Mononuclear cell (primary cell): ENCODE data around the gene THADA. TPM values are rescaled to one million over a fixed set of nuclear protein-coding genes. Genes with fewer than 3 reads are reported as not detected.
"Not testable (repeated sequence)": the region's sequence is repeated elsewhere in the genome, so short reads cannot be mapped to it uniquely, and the experiment has no call there.

Experiments
- H3K27me3 ChIP-seq: 2 replicates; pipeline ENCODE4 v1.6.0; 2011; ENCODE audit warnings: low read length, control low read depth; ENCODE audit not compliant: insufficient read depth
- H3K4me1 ChIP-seq: 2 replicates; pipeline ENCODE4 v1.5.1; 2011; ENCODE audit warnings: mild to moderate bottlenecking, low read length, control low read depth; ENCODE audit not compliant: insufficient read depth
- H3K4me3 ChIP-seq: 2 replicates; pipeline ENCODE4 v1.5.1; 2011; ENCODE audit warnings: mild to moderate bottlenecking, low read length, moderate library complexity
- H3K9me3 ChIP-seq: 2 replicates; pipeline ENCODE4 v1.5.1; 2011; ENCODE audit warnings: low read depth, mild to moderate bottlenecking, control low read depth, low read length
- total RNA-seq: library from RNA; depleted of rRNA; stranded (reverse); fragments of >200 nt; gene quantifications from one replicate; pipeline ENCODE4 v1.2.3, GENCODE V29; 2012

Gene THADA
- total RNA-seq, 1 donor: 25.5 TPM

DNA sequence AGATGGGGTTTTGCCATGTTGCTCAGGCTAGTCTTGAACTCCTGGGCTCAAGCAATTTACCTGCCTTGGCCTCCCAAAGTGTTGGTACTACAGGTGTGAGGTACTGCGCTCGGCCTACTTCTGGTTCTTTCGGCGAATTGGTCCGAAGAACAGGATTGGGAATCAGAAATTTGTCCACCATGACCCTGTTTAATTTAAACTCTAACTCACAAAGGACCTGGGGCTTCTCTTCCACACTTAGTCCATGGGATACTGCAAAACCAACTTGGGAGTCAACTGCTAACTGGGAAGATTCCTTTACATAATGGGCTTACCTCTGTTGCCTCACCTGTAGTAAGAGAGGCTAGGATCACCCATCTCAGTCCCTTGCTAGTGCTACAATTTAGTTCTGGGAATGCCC, 289.6 kb downstream of the THADA start:
- H3K4me1 ChIP-seq: peaks cover 48% of the 10 kb centered on the region
- H3K4me3 ChIP-seq: no peak overlapping the region
- H3K9me3 ChIP-seq: no peaks in the 10 kb centered on the region
- no peaks in the 10 kb centered on the region for H3K27me3 ChIP-seq

DNA sequence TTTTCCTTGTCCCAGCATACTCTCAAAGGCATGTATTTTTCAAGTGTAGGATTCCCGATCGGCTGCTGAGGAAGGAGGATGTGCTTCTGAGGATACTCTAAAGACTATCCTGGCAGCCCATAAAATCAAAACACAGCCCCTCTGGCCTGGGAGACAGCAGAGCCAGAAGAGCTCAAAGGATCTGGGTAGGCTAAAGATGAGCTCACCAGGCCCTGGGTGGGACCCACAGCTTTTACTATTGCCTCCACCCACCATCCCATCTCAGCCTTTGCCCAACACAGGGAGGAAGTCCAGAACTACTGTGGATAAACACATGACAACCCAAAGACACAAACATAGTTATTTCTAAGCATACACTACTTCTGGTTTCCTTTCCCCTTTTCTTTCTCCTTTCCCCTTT, 290.3 kb downstream of the THADA start:
- H3K4me3 ChIP-seq: no peak overlapping the region
- H3K27me3 ChIP-seq: no peaks in the 10 kb centered on the region
- H3K4me1 ChIP-seq: peaks cover 54% of the 10 kb centered on the region
- no peaks in the 10 kb centered on the region for H3K9me3 ChIP-seq

DNA sequence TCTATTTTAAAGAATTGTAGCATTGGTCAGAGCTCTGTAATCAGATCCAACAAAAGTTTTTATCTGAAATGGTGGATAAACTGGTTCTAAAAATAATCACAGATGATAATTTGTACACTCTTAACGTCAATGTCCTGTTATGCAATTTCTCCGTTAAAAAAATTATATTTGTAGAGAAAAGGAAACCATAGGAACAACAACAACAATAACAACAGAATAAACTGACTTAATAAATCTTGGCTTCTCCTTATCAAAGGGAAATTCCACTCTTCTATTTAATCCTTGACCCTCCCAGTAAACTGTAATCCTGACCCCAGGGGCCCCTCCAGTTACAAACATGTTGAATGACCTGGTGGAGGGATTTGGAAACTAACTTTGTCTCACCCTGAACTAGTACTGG, 290.8 kb downstream of the THADA start:
- H3K27me3 ChIP-seq: no peaks in the 10 kb centered on the region
- H3K4me3 ChIP-seq: no peak overlapping the region
- H3K9me3 ChIP-seq: no peaks in the 10 kb centered on the region
- peaks cover 54% of the 10 kb centered on the region for H3K4me1 ChIP-seq

DNA sequence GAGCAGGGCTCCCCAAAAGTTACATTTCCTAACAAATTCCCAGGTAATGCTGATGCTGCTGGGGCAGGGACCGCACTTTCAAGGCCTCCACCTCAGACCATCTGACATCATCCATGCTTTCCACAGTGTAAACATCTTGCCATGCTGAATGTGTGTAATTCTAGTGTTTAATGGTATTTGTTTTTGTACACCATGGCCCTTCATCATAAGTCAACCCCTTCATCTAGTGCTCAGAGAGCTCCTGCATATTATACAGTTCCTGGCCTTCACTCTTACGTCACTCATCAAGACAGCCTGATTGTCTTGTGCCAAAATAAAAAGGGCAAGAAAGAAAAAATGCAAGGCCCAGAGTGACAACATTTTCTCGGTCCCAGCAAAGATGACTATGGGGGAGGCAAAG, 291.9 kb downstream of the THADA start:
- Histone ChIP-seq H3K4me1 (peaks cover 54% of the 10 kb centered on the region), H3K9me3 (no peaks in the 10 kb centered on the region), H3K4me3 (no peak overlapping the region), H3K27me3 (no peaks in the 10 kb centered on the region)

DNA sequence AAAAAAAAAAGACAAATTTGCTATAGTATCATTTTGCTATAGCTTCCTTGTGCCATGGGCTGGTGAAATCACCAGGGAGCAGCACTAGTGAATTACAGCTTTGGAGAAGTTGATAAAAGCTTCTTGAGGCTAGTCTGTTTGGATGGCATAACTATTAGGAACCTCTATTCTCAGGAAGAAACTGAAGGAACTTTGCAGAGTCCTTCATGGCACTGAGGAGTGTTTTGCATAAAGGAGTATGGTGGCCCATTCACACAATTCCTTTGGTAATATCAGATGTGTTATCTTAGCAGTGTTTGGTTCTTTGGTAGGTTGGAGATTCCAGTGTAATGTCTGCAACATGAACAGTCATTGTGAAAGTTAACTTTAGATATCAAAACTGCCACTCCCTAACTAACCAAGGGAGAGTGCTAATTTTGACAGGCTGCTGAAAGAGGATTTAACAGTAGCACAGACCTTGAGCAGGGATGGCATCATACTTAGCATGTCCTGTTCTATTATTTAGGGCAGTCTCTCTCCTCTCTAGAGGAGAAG, 292.8 kb downstream of the THADA start:
- Histone ChIP-seq H3K4me3 (no peak overlapping the region), H3K4me1 (peaks cover 54% of the 10 kb centered on the region), H3K9me3 (no peaks in the 10 kb centered on the region), H3K27me3 (no peaks in the 10 kb centered on the region)

DNA sequence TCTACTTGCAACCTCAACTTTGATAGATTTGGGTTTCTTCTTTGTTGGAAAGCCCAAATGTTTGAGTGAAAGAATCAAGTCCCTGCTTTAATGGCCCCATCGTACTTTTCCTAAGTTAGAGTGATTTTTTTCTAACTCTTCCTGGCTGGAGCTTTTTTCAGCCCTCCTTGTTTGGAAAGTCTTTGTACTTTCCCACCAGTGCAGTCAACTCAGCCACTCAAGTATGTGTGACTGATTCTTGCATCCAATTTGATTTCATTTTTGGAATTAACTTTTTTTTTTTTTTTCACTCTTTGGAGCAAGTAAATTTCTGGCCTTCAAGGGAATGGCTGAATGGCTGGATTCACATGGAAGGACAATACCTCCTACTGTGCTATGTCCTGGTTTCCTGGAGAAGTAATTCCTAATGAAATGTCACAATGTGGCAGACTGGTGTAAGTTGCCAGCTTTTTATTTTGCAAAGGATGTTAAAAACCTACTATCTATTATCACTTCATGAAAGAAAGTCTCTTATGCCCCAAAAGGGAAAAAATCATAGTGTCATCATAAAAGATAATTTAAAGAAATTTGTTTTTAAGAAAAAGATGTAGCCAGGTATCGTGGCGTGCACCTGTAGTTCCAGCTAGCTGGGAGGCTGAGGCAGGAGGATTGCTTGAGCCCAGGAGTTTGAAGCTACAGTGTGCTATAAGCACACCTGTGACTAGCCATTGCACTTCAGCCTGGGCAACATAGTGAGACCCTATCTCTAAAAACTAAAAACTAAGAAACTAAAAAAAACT, 293.5 kb downstream of the THADA start:
- Histone ChIP-seq H3K4me1 (peaks cover 54% of the 10 kb centered on the region), H3K9me3 (no peaks in the 10 kb centered on the region), H3K27me3 (no peaks in the 10 kb centered on the region), H3K4me3 (no peak overlapping the region)

DNA sequence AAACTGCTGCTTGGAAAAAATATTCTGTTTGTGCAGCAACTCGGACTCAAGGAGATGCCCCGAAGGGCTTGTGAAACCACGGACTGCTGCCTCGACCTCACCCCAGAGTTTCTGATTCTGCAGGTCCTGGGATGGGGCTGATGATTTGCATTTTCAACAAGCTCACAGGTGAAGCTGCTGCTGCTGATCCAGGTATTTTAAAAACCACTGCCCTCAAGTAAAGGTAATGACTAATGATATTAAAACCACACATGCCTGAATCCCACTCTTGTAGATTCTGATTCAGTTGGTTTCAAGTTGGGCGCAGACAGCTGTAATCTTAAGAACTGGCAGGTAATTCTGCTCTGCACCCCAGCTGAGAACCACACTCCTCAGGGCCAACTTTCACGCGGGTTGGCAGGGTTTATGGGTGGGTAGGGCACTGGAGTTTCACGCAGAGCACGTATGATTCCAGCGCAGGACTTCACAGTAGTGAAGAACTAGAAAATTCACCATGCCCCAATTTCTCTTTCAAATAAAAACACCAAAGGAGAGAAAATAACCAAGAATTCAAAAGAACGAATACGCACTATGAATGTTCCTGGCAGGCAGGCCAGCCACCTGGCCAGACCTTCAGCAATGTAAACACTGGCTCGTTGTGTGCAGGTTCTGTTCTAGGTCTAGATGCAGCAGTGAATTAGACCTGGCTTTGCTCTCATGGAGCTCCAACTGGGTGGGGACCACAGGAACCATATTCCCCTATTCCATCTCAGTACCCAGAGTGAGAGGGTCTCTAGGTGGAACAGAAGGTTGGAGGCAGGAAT, 294.9 kb downstream of the THADA start:
- no peaks in the 10 kb centered on the region for H3K27me3 ChIP-seq
- peaks cover 42% of the 10 kb centered on the region for H3K4me1 ChIP-seq
- H3K4me3 ChIP-seq: no peak overlapping the region
- no peaks in the 10 kb centered on the region for H3K9me3 ChIP-seq

DNA sequence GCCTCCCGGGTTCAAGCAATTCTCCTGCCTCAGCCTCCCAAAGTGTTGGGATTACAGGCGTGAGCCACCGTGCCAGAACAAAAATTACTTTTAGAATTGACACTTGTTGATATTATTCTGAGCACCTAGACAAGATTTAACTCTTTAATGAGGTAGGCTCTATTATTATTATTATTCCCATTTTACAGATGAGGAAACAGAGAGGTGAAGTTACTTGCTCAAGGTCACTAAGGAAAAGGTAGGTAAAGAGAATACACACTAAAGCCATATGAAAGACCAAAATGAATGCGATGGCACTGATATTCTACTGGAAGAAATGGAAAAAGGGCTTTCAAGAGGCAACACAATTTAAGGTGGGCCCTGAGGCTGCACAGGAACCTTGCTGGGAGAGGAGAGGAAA, 295.6 kb downstream of the THADA start:
- no peaks in the 10 kb centered on the region for H3K27me3 ChIP-seq
- peaks cover 35% of the 10 kb centered on the region for H3K4me1 ChIP-seq
- no peak overlapping the region for H3K4me3 ChIP-seq
- no peaks in the 10 kb centered on the region for H3K9me3 ChIP-seq

DNA sequence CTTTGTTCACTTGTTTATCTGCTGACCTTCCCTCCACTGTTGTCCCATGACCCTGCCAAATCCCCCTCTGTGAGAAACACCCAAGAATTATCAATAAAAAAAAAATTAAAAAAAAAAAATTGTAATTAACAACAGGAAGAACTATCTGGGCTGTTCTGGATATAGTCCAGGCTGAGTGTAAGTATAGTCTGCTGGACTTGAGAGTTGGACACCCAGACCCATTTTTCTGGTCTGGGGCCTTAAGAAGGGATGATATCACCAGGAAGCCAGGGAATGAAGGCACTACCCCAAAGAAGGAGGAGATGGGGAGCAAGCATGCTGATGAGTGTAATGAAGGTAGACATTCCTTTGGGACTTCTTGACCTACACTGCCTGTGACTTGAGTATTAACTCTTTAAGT, 297.3 kb downstream of the THADA start:
- Histone ChIP-seq H3K27me3 (no peaks in the 10 kb centered on the region), H3K4me1 (peaks cover 33% of the 10 kb centered on the region), H3K4me3 (no peak overlapping the region), H3K9me3 (no peaks in the 10 kb centered on the region)

DNA sequence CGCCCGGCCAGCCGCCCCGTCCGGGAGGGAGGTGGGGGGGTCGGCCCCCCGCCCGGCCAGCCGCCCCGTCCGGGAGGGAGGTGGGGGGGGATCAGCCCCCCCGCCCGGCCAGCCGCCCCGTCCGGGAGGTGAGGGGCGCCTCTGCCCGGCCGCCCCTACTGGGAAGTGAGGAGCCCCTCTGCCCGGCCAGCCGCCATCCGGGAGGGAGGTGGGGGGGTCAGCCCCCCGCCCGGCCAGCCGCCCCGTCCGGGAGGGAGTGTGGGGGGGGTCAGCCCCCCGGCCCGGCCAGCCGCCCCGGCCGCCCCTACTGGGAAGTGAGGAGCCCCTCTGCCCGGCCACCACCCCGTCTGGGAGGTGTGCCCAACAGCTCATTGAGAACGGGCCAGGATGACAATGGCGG, 298.1 kb downstream of the THADA start:
- H3K9me3 ChIP-seq, H3K4me3 ChIP-seq, H3K27me3 ChIP-seq: not testable (repeated sequence)
- peaks cover 33% of the 10 kb centered on the region for H3K4me1 ChIP-seq

DNA sequence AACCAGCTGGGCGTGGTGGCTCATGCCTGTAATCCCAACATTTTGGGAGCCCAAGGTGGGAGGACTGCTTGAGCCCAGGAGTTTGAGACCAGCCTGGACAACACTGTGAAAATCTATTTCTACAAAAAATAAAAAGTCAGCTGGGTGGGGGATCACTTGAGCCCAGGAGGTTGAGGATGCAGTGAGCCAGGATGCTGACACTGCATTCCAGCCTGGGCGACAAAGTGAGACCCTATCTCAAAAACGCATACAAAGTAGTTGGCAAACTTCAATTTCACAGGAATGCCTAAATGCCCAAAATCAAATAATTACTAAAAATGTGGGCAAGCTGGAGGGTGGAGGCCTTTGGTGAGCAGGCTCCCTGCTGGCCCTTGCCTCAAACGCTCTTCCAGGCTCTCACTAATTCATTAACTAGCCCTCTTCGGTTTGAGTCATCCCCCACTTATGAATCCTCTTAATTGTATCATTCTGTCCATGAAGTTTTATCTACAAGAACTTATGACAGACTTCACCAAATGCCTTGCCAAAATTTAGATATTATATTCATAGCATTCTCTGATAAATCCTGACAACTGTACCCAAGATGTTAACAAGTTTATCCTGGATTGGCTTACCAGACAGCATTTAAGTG, 300.8 kb downstream of the THADA start:
- Histone ChIP-seq H3K27me3 (no peaks in the 10 kb centered on the region), H3K9me3 (no peaks in the 10 kb centered on the region), H3K4me1 (peaks cover 24% of the 10 kb centered on the region), H3K4me3 (no peak overlapping the region)

DNA sequence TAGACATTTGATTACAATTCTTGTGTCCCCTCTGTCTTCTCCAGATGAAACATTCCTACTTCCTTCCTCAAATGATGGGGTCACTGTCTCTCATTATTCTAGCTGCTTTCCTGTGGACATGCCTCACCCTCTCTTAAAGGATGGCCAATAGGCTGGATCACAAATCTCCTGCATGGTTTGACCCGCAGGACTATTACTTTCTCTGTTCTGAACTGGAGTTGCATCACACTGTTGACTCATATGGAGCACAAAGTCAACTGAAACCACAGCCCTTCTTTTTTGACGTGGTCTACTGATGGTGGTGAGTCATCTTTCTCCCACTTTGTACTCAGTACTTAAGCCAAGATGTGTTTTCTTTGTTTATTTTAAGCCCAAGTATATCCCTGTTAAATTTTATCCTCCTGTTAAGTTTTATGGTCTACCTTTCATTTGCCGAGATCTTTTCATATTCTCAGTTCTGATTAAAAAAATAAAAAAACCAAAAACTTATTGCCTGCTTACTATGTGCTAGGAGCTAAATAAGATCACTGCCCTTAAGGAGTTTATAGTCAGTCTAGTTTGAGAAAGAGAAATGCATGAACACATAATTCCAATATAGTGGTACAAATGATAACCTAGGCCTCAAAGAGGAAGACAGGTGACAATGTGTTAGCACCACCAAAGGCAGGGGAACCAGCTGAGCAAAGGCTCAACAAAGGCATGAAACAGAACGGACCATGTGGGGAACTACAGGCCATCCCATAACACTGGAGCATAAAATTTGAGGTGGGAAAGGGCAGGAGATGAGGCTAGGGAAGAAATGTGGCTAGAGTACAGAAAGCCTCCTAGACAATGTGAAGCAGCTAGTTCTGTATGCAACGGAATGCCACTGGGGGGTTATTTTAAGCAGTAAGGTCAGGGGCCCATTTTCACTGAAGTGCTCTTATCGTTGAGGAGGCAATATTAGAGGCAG, 301.8 kb downstream of the THADA start:
- H3K9me3 ChIP-seq: no peaks in the 10 kb centered on the region
- peaks cover 26% of the 10 kb centered on the region for H3K4me1 ChIP-seq
- H3K4me3 ChIP-seq: no peak overlapping the region
- H3K27me3 ChIP-seq: no peaks in the 10 kb centered on the region

DNA sequence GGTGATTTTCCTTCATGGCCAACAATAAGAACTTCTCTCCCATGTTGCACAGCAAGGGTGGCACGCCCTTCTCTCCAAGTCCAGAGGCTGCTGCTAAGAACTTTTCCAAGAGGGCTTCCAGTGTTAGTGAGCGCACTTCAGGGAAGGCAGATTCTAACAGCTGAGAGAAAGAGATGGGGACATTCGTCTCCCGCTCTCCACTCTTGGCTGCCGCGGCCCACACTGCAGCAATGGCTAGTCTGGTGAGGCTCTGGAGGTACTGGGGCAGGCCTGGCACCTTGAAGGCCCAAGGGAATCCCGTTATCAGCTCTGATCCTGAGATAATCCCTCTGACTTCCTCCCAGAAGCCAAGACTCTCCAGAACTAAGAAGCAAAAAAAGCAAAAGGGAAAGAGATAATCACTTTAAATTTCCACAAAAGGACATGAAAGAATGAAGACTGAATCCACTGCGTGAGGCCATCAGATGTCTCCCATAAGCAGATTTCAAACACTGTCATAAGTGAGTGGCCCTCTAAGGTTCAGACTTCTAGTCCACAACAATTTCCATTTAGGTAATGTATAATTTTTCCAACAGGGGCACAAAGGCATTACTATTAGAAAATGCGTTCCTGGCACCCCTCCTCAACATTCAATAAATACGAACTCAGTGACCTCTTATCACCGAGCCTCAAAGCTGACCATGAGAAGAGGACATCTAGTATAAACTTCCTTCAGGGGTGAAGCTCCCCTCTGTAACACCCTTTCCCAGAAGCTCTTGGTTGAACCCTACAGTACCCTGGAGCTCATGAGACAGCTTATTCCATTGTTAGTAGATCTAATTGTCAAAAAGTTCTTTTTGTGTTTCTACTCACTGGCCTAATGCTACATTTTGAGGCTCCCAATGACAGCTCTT, 302.7 kb downstream of the THADA start:
- Histone ChIP-seq H3K27me3 (no peaks in the 10 kb centered on the region), H3K4me3 (no peak overlapping the region), H3K9me3 (no peaks in the 10 kb centered on the region), H3K4me1 (peaks cover 34% of the 10 kb centered on the region)
